Endothelial cell of umbilical vein (primary cell): ENCODE measurements around the gene PRSS53. TPM values are rescaled to one million over a fixed set of nuclear protein-coding genes. Genes with fewer than 3 reads are reported as not detected.
A peak's percentile ranks its signal among the peaks of the same experiment; 100 is the strongest.

Source experiments
- BruUV-seq: library from RNA; stranded (reverse); fragments of 400-500 nt; replicated peaks from 2 replicates; lab custom pipeline; 2021; lab: Mats Ljungman, UMichigan
- CTCF ChIA-PET: fragments of 300-600, 350-600 bp; sonication (Branson Sonifier 250); formaldehyde crosslinking; loops from one replicate; lab custom pipeline; 2021; ENCODE audit warnings: antibody characterized with exemption, inconsistent platforms; lab: Charles Lee
- POLR2A ChIA-PET: fragments of 300-600, 350-600 bp; sonication (Branson Sonifier 250); formaldehyde crosslinking; loops from one replicate; lab custom pipeline; 2021; ENCODE audit warnings: antibody characterized with exemption, inconsistent platforms; lab: Charles Lee
- DNase-seq: peaks from one replicate; pipeline ENCODE4 v3.0.0-alpha.2; 2011; ENCODE audit warnings: low read depth, low spot score
- FAIRE-seq: peaks from 2 replicates; lab custom pipeline; 2011; peaks lifted over from hg19 to GRCh38; lab: Jason Lieb, UNC
- H2AFZ ChIP-seq: 2 replicates; pipeline ENCODE4 v1.6.0; 2012; ENCODE audit warnings: low read depth, low read length, control low read depth, inconsistent platforms
- H3K27ac ChIP-seq: 2 replicates; pipeline ENCODE4 v1.5.1; 2011; ENCODE audit warnings: low read depth, mild to moderate bottlenecking, control low read depth, low read length, moderate library complexity; ENCODE audit not compliant: insufficient read depth
- H3K27me3 ChIP-seq, 2 experiments: 2 replicates each; pipeline versions ENCODE4 v1.6.0 to v1.6.1; 2011; ENCODE audit warnings: low read length in 2 of 2, mixed read lengths in 1 of 2; ENCODE audit not compliant: control insufficient read depth in 2 of 2, insufficient read depth in 2 of 2
- H3K36me3 ChIP-seq, 2 experiments: 2 replicates in 1 of 2; 3 replicates in 1 of 2; pipeline ENCODE4 v1.5.1; 2011; ENCODE audit warnings: low read length in 2 of 2, mild to moderate bottlenecking in 1 of 2, moderate library complexity in 1 of 2; ENCODE audit not compliant: control insufficient read depth in 2 of 2, insufficient read depth in 2 of 2; ENCODE audit errors: extremely low read depth in 1 of 2
- H3K4me1 ChIP-seq: 3 replicates; pipeline ENCODE4 v1.5.1; 2011; ENCODE audit warnings: mild to moderate bottlenecking, low read length; ENCODE audit not compliant: control insufficient read depth, insufficient read depth; ENCODE audit errors: extremely low read depth
- H3K4me2 ChIP-seq: 2 replicates; pipeline ENCODE4 v1.6.1; 2011; ENCODE audit warnings: low read length, control low read depth, mixed read lengths; ENCODE audit not compliant: insufficient read depth
- H3K4me3 ChIP-seq, 3 experiments: fragments of 200-600 bp in 1 of 3; sonication (generic), shearing (Covaris generic) in 1 of 3; replicated peaks in 1 of 3; 2 replicates each; pipeline ENCODE4 v1.5.1; 2011 to 2016; ENCODE audit warnings: control low read depth in 3 of 3, low read length in 3 of 3, mild to moderate bottlenecking in 2 of 3, inconsistent platforms in 1 of 3, low read depth in 1 of 3, moderate library complexity in 1 of 3; ENCODE audit not compliant: insufficient read depth in 1 of 3
- H3K79me2 ChIP-seq: 2 replicates; pipeline ENCODE4 v1.6.0; 2012; ENCODE audit warnings: low read length, inconsistent platforms; ENCODE audit not compliant: control insufficient read depth, insufficient read depth
- H3K9ac ChIP-seq: replicated peaks from 2 replicates; pipeline ENCODE3; 2011; ENCODE audit warnings: low read length, control low read depth; ENCODE audit not compliant: insufficient read depth; ENCODE audit errors: extremely low read depth
- H3K9me1 ChIP-seq: replicated peaks from 3 replicates; pipeline ENCODE4 v1.6.0; 2011; ENCODE audit warnings: mild to moderate bottlenecking, low read length; ENCODE audit not compliant: control insufficient read depth, insufficient read depth; ENCODE audit errors: extremely low read depth
- H3K9me3 ChIP-seq: replicated peaks from 2 replicates; pipeline ENCODE4 v1.5.1; 2012; ENCODE audit warnings: low read length, inconsistent platforms; ENCODE audit not compliant: control insufficient read depth, insufficient read depth
- H4K20me1 ChIP-seq: replicated peaks from 2 replicates; pipeline ENCODE3; 2011; ENCODE audit warnings: mild to moderate bottlenecking, low read length; ENCODE audit not compliant: control insufficient read depth, insufficient read depth; ENCODE audit errors: extremely low read depth
- EZH2 ChIP-seq: IDR thresholded peaks from 2 replicates; pipeline ENCODE4 v1.6.1; 2012; ENCODE audit warnings: borderline replicate concordance, low read depth, mild to moderate bottlenecking, moderate library complexity, low read length, inconsistent platforms; ENCODE audit not compliant: severe bottlenecking
- FOS ChIP-seq: IDR thresholded peaks from 2 replicates; pipeline ENCODE4 v1.6.1; 2011; ENCODE audit warnings: mild to moderate bottlenecking, low read length, moderate library complexity, borderline replicate concordance; ENCODE audit not compliant: insufficient read depth
- GATA2 ChIP-seq: IDR thresholded peaks from 2 replicates; pipeline ENCODE4 v1.7.0; 2011; ENCODE audit warnings: low read depth, mild to moderate bottlenecking, moderate library complexity, mixed read lengths, low read length; ENCODE audit not compliant: insufficient read length, insufficient read depth
- JUN ChIP-seq: IDR thresholded peaks from 2 replicates; pipeline ENCODE4 v1.6.1; 2011; ENCODE audit warnings: borderline replicate concordance, low read depth; ENCODE audit not compliant: insufficient read length, insufficient read depth
- MAX ChIP-seq: IDR thresholded peaks from 2 replicates; pipeline ENCODE4 v1.6.1; 2011; ENCODE audit not compliant: insufficient read depth, insufficient read length
- MYC ChIP-seq: IDR thresholded peaks from one replicate; pipeline ENCODE4 v1.6.1; 2011; ENCODE audit warnings: mild to moderate bottlenecking, low read depth, low read length
- POLR2A ChIP-seq: IDR thresholded peaks from 2 replicates; pipeline ENCODE4 v1.6.1; 2012; ENCODE audit warnings: low read depth, mild to moderate bottlenecking, control low read depth, low read length
- POLR2AphosphoS5 ChIP-seq: IDR thresholded peaks from 2 replicates; pipeline ENCODE4 v1.6.1; 2012; ENCODE audit warnings: low read depth, mild to moderate bottlenecking, control low read depth, low read length, moderate library complexity; ENCODE audit not compliant: insufficient read depth
- dilution Hi-C: fragments of 300-500 bp; cut with MboI; formaldehyde crosslinking; loops from one replicate; pipeline ENCODE4 v1.15.0; 2019; ENCODE audit warnings: low sequenced_read_pairs; ENCODE audit not compliant: extremely low pct_ligation_motif_present
- intact Hi-C: fragments of 100-400 bp; cut with micrococcal nuclease; formaldehyde crosslinking; loops from one replicate; pipeline ENCODE4 v1.10.0; 2022
- polyA plus RNA-seq, 4 experiments: library from polyadenylated mRNA; depleted of rRNA in 3 of 4; stranded (reverse) in 3 of 4; unstranded in 1 of 4; fragments of >200 nt; gene quantifications; 2 replicates each; pipeline versions ENCODE4 v1.2.1 to v1.2.3, GENCODE V29; 2011 to 2012; ENCODE audit warnings: missing spikeins in 1 of 4
- total RNA-seq: library from RNA; stranded (reverse); gene quantifications from 2 replicates; pipeline ENCODE4 v1.2.3, GENCODE V29; 2021
- TF ChIP-seq, protein P1 (sequence below), 2 donors: IDR thresholded peaks; 1 replicate in 1 of 2; 2 replicates in 1 of 2; pipeline ENCODE4 v1.5.1; 2011; ENCODE audit warnings: low read length in 2 of 2, mild to moderate bottlenecking in 2 of 2, moderate library complexity in 2 of 2, control low read depth in 1 of 2, inconsistent platforms in 1 of 2, low read depth in 1 of 2; ENCODE audit not compliant: insufficient read depth in 1 of 2; ENCODE audit errors: extremely low read depth in 1 of 2

PRSS53 gene
- total and polyA plus RNA-seq, 2 donors (not counting 3 experiments of a cell fraction or from before 2014, with no cell fraction given): 2.8 to 3.5 TPM

DNA sequence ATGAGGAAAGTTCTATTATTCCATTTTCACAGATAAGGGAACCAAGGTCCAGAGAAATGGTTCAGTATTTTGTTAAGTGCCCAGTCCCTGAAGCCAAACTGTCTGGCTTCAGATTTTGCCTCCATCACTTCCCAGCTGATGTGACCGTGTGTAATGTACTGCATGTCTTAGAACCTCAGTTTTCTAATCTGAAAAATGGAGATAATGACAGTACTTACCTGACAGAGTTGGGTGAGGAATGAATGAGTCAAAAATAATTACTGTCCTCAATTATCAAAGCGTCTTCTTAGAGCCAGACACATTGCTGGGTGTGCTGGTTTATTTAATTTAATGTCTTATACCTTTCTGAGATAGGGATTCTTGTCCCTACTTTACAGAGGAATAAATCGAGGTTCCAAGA lies 21.4 kb downstream of the PRSS53 start:
- intact Hi-C loops (no loop called here), dilution Hi-C loops (no loop called here)
- Histone ChIP-seq H4K20me1 (no peaks in the 10 kb centered on the region), H3K9me1 (no peaks in the 10 kb centered on the region), H3K9me3 (no peaks in the 10 kb centered on the region), H3K36me3 (peaks cover 0 to 6% of the 10 kb centered on the region in 2 experiments), H3K4me1 (peaks cover 20% of the 10 kb centered on the region), H3K9ac (no peak overlapping the region), H3K27ac (no peak overlapping the region), H3K27me3 (no peaks in the 10 kb centered on the region), H2AFZ (no peak overlapping the region), H3K4me2 (no peak overlapping the region), H3K79me2 (peaks cover 33% of the 10 kb centered on the region), H3K4me3 (no peak overlapping the region)
- no TSS peak for BruUV-seq
- TF ChIP-seq, protein P1, sequence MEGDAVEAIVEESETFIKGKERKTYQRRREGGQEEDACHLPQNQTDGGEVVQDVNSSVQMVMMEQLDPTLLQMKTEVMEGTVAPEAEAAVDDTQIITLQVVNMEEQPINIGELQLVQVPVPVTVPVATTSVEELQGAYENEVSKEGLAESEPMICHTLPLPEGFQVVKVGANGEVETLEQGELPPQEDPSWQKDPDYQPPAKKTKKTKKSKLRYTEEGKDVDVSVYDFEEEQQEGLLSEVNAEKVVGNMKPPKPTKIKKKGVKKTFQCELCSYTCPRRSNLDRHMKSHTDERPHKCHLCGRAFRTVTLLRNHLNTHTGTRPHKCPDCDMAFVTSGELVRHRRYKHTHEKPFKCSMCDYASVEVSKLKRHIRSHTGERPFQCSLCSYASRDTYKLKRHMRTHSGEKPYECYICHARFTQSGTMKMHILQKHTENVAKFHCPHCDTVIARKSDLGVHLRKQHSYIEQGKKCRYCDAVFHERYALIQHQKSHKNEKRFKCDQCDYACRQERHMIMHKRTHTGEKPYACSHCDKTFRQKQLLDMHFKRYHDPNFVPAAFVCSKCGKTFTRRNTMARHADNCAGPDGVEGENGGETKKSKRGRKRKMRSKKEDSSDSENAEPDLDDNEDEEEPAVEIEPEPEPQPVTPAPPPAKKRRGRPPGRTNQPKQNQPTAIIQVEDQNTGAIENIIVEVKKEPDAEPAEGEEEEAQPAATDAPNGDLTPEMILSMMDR (IDR thresholded peaks at IDR 0.05; ENCODE audit: extremely low read depth in 1 of 2, insufficient read depth in 1 of 2, low read depth in 1 of 2, low read length in 2 of 2): no peak
- TF ChIP-seq POLR2AphosphoS5 (no peak), POLR2A (no peak)
- DNase-seq (no peak), FAIRE-seq (no peak)
- CTCF ChIA-PET: interaction anchor here (0.9 kb wide), 1 partner anchor 82 kb away, joined by 3 read pairs; the partner anchor contains the start of gene HSD3B7
- POLR2A ChIA-PET: no interaction called here

DNA sequence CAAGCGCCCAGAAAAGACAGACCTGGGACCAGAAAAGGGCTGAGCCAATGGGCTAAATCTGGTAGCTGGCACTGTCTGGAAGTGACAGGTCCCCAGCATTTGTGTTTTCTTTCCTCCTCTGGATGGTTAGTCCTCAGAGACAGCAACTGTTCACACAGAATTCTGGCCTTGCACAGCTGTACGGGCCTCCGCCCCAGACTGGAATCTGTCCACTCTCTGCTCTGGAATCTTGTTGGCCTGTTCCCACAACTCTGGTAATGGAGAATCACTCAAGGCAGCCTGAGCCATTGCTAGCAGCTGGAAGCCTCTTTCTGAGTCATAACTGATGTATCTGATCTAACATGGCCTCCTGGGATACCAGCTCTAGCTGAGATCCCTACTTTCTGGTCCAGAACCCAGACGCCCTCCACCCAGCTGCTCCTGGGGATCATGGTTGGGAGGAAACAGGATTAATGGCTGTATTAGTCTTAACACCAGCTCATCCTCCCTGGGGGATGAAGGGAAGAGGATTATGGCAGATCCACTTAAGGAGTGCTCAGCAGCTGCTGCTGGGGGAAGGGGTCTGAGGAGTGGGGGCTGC lies 23.8 kb downstream of the PRSS53 start:
- Histone ChIP-seq H3K27me3 (no peaks in the 10 kb centered on the region), H2AFZ (no peak overlapping the region), H3K4me3 (no peak overlapping the region), H3K36me3 (peaks cover 0 to 17% of the 10 kb centered on the region in 2 experiments), H3K27ac (peak overlapping the region; percentile 63), H3K9ac (peak overlapping the region; percentile 8), H4K20me1 (no peaks in the 10 kb centered on the region), H3K79me2 (peaks cover 19% of the 10 kb centered on the region), H3K9me1 (no peaks in the 10 kb centered on the region), H3K9me3 (no peaks in the 10 kb centered on the region), H3K4me2 (peak overlapping the region; percentile 27), H3K4me1 (peaks cover 10% of the 10 kb centered on the region)
- TF ChIP-seq, protein P1 (IDR thresholded peaks at IDR 0.05; ENCODE audit: extremely low read depth in 1 of 2, insufficient read depth in 1 of 2, low read depth in 1 of 2, low read length in 2 of 2): no peak
- TF ChIP-seq EZH2 (no peak), MYC (no peak), POLR2A (no peak), FOS (no peak), JUN (no peak), POLR2AphosphoS5 (no peak), GATA2 (no peak), MAX (no peak)
- intact Hi-C loops (no loop called here), dilution Hi-C loops (no loop called here)
- CTCF ChIA-PET: interaction anchor here (1.0 to 1.6 kb wide), 4 partner anchors 9 to 317 kb away, joined by 4 to 5 read pairs (median 4); partner anchors contain the start of gene ZNF668
- no TSS peak for BruUV-seq
- DNase-seq: peak; percentile 8
- POLR2A ChIA-PET: no interaction called here
- FAIRE-seq: peak; percentile 76
